ENCODE results near the gene COL4A1.
A peak's percentile ranks its signal among the peaks of the same experiment; 100 is the strongest.

GRCh38 chr13:110312339-110313031, 5.5 kb upstream of the COL4A1 start:
- peak in 1 of 3 experiments; percentile 2 for TF ChIP-seq CTCF (optimal IDR thresholded peaks at IDR 0.05 in 1 of 3, IDR thresholded peaks at IDR 0.05 in 1 of 3, conservative IDR thresholded peaks at IDR 0.05 in 1 of 3; ENCODE audit: extremely low read depth in 1 of 3, insufficient read depth in 2 of 3, low read length in 3 of 3)
- TF ChIP-seq EZH2 (IDR thresholded peaks at IDR 0.05; ENCODE audit: low read length) = no peak

Measured in keratinocyte (primary cell).